ENCODE results near the gene ZYG11A.
"Not testable (repeated sequence)": the region's sequence is repeated elsewhere in the genome, so short reads cannot be mapped to it uniquely, and the experiment has no call there.

DNA sequence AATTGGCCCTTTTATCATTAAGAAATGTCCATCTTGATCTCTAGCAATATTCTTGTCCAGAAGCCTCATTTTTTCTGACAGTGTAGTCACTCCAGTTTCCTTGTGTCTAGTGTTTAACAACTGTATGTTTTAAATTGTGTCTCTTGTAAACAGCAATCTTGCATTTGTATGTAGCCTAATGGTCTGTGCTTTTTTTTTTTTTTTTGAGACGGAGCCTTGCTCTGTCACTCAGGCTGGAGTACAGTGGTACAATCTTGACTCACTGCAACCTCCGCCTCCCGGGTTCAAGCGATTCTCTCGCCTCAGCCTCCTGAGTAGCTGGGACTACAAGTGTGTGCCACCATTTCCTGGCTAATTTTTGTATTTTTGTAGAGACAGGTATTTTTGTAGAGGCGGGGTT is 2.6 kb downstream of the ZYG11A start:
- TF ChIP-seq CTCF (IDR thresholded peaks at IDR 0.05); HEYL (CRISPR knock-in tag; IDR thresholded peaks at IDR 0.05): not testable (repeated sequence)

Data from A549 (cell line).